A549 (cell line): ENCODE data around the gene UBAC1. TPM values are rescaled to one million over a fixed set of nuclear protein-coding genes. Genes with fewer than 3 reads are reported as not detected.

Source experiments
- ATAC-seq, 2 experiments: fragments of 200-7000 bp in 1 of 2; fragments of >200 bp in 1 of 2; cut with Nextera tagmentation in 1 of 2; cut with Tn5 transposase in 1 of 2; 3 replicates each; pipeline versions ENCODE4 v1.8.0 to v1.9.1; 2018 to 2020; ENCODE audit warnings: mild to moderate bottlenecking in 1 of 2, moderate library complexity in 1 of 2
- CTCF ChIA-PET: fragments of 300-600 bp; sonication (Branson Sonifier 250); formaldehyde crosslinking; extraction: SDS; loops from one replicate; lab custom pipeline; 2021; ENCODE audit warnings: antibody characterized with exemption, inconsistent platforms; lab: Yijun Ruan, JAX
- POLR2A ChIA-PET: fragments of 350-600 bp; formaldehyde crosslinking; extraction: SDS; loops from one replicate; lab custom pipeline; 2021; ENCODE audit warnings: antibody characterized with exemption, inconsistent platforms; lab: Yijun Ruan, JAX
- DNase-seq, 2 experiments: peaks; one replicate each; pipeline versions ENCODE4 v3.0.0 to v3.0.0-alpha.2; 2011 to 2016; ENCODE audit warnings: low read depth in 1 of 2, low spot score in 1 of 2
- FAIRE-seq: peaks from 2 replicates; lab custom pipeline; 2011; peaks lifted over from hg19 to GRCh38; lab: Jason Lieb, UNC
- H3K27ac ChIP-seq, 2 experiments: fragments of >200 bp; sonication (Bioruptor Twin); formaldehyde crosslinking; 3 replicates each; pipeline ENCODE4 v1.5.1; 2016 to 2017
- H3K4me1 ChIP-seq: fragments of >200 bp; sonication (Bioruptor Twin); formaldehyde crosslinking; 3 replicates; pipeline ENCODE4 v1.6.1; 2016
- H3K4me2 ChIP-seq: fragments of >200 bp; sonication (Bioruptor Twin); formaldehyde crosslinking; 3 replicates; pipeline ENCODE4 v1.6.1; 2016
- H3K4me3 ChIP-seq: fragments of >200 bp; sonication (Bioruptor Twin); formaldehyde crosslinking; 3 replicates; pipeline ENCODE4 v1.5.1; 2016
- H3K9me3 ChIP-seq: fragments of >200 bp; sonication (Bioruptor Twin); formaldehyde crosslinking; 3 replicates; pipeline ENCODE4 v1.6.1; 2016
- ATOH8 ChIP-seq: fragments of 250-450 bp; sonication (Bioruptor Pico); IDR thresholded peaks from 2 replicates; pipeline ENCODE4 v1.5.0; 2020; ENCODE audit warnings: low read depth, mild to moderate bottlenecking, moderate library complexity
- BCL3 ChIP-seq: fragments of >200 bp; sonication (Bioruptor Twin); formaldehyde crosslinking; IDR thresholded peaks from 3 replicates; pipeline ENCODE4 v1.6.1; 2016
- CBX8 ChIP-seq: fragments of 200-600 bp; sonication (generic); IDR thresholded peaks from 2 replicates; pipeline ENCODE4 v1.6.1; 2016
- CEBPB ChIP-seq, 2 experiments: fragments of >200 bp in 1 of 2; sonication (Bioruptor Twin) in 1 of 2; formaldehyde crosslinking in 1 of 2; IDR thresholded peaks; 2 replicates each; pipeline ENCODE4 v1.6.1; 2012 to 2016
- CHD2 ChIP-seq: fragments of 150-350 bp; IDR thresholded peaks from 2 replicates; pipeline ENCODE4 v1.6.1; 2014; ENCODE audit warnings: low read length; ENCODE audit not compliant: partially characterized antibody
- EHF ChIP-seq: fragments of 250-450 bp; sonication (Bioruptor Pico); IDR thresholded peaks from 2 replicates; pipeline ENCODE4 v1.5.0; 2020; ENCODE audit warnings: mild to moderate bottlenecking
- EP300 ChIP-seq, 2 experiments: fragments of >200 bp; sonication (Bioruptor Twin); formaldehyde crosslinking; IDR thresholded peaks; 2 replicates in 1 of 2; 3 replicates in 1 of 2; pipeline ENCODE4 v1.6.1; 2016 to 2017
- FOSB ChIP-seq: fragments of 250-450 bp; sonication (Bioruptor Pico); IDR thresholded peaks from 2 replicates; pipeline ENCODE4 v1.5.0; 2020; ENCODE audit warnings: mild to moderate bottlenecking, moderate library complexity
- GATA3 ChIP-seq: IDR thresholded peaks from 2 replicates; pipeline ENCODE4 v1.6.1; 2012; ENCODE audit warnings: borderline replicate concordance
- HOXB5 ChIP-seq: fragments of 250-450 bp; sonication (Bioruptor Pico); IDR thresholded peaks from 2 replicates; pipeline ENCODE4 v1.5.0; 2020; ENCODE audit warnings: mild to moderate bottlenecking, moderate library complexity
- JUNB ChIP-seq: fragments of >200 bp; sonication (Bioruptor Twin); formaldehyde crosslinking; IDR thresholded peaks from 2 replicates; pipeline ENCODE4 v1.6.1; 2016
- KDM5A ChIP-seq: fragments of 200-600 bp; sonication (generic); IDR thresholded peaks from 2 replicates; pipeline ENCODE4 v1.6.1; 2016; ENCODE audit warnings: antibody characterized with exemption, mild to moderate bottlenecking
- NFE2L2 ChIP-seq: fragments of 150-350 bp; conservative IDR thresholded peaks from 2 replicates; pipeline ENCODE4 v1.6.1; 2014; ENCODE audit warnings: low read length
- NPAS2 ChIP-seq: fragments of 250-450 bp; sonication (Bioruptor Pico); IDR thresholded peaks from 2 replicates; pipeline ENCODE4 v1.8.0; 2022; ENCODE audit warnings: mild to moderate bottlenecking, moderate library complexity, borderline replicate concordance
- NR3C1 ChIP-seq: fragments of >200 bp; sonication (Bioruptor Twin); formaldehyde crosslinking; IDR thresholded peaks from 3 replicates; pipeline ENCODE4 v1.6.1; 2017
- POLR2AphosphoS2 ChIP-seq: conservative IDR thresholded peaks from 2 replicates; pipeline ENCODE4 v1.6.1; 2012; ENCODE audit warnings: low read length, improper control_type of control experiment, inconsistent platforms
- RAD21 ChIP-seq, 2 experiments: fragments of >200 bp in 1 of 2; sonication (Bioruptor Twin) in 1 of 2; formaldehyde crosslinking in 1 of 2; IDR thresholded peaks in 1 of 2; conservative IDR thresholded peaks in 1 of 2; 2 replicates in 1 of 2; 3 replicates in 1 of 2; pipeline ENCODE4 v1.6.1; 2012 to 2018; ENCODE audit warnings: inconsistent platforms in 1 of 2
- RFX5 ChIP-seq: fragments of 450-650 bp; IDR thresholded peaks from 2 replicates; pipeline ENCODE4 v1.7.1; 2014; ENCODE audit warnings: antibody characterized with exemption, mild to moderate bottlenecking, moderate library complexity
- SMC3 ChIP-seq: fragments of >200 bp; sonication (Bioruptor Twin); formaldehyde crosslinking; IDR thresholded peaks from 3 replicates; pipeline ENCODE4 v1.6.1; 2018; ENCODE audit warnings: inconsistent platforms
- SREBF2 ChIP-seq: fragments of 450-650 bp; IDR thresholded peaks from 2 replicates; pipeline ENCODE4 v1.6.1; 2014; ENCODE audit warnings: mild to moderate bottlenecking, moderate library complexity
- TFCP2L1 ChIP-seq: fragments of 250-450 bp; sonication (Bioruptor Pico); IDR thresholded peaks from 2 replicates; pipeline ENCODE4 v1.5.0; 2021; ENCODE audit warnings: mild to moderate bottlenecking
- TP53 ChIP-seq: fragments of 250-450 bp; sonication (Bioruptor Pico); IDR thresholded peaks from 2 replicates; pipeline ENCODE4 v1.5.0; 2021; ENCODE audit warnings: mild to moderate bottlenecking, moderate library complexity
- ZNF302 ChIP-seq: fragments of 250-450 bp; sonication (Bioruptor Pico); IDR thresholded peaks from 2 replicates; pipeline ENCODE4 v1.9.0; 2021; ENCODE audit warnings: inconsistent platforms, mild to moderate bottlenecking, moderate library complexity
- ZSCAN20 ChIP-seq: fragments of 250-450 bp; sonication (Bioruptor Pico); IDR thresholded peaks from 2 replicates; pipeline ENCODE4 v1.8.0; 2022; ENCODE audit warnings: mild to moderate bottlenecking, moderate library complexity
- WGBS: methylation state at CpG from one replicate; pipeline ENCODE4 v1.1.6; 2017; ENCODE audit errors: missing lambda C conversion rate; 5-methylcytosine and 5-hydroxymethylcytosine counted together
- polyA plus RNA-seq, 4 experiments: library from polyadenylated mRNA; depleted of rRNA in 3 of 4; stranded (reverse); fragments of >200 nt; fragmentation: RNase III in 1 of 4; extraction: RNeasy Plus Mini Kit Qiagen cat#74134 plus additional on column Dnase treatment in 1 of 4; gene quantifications; 2 replicates in 3 of 4; 3 replicates in 1 of 4; pipeline ENCODE4 v1.2.3, GENCODE V29; 2011 to 2017
- TF ChIP-seq, protein P1 (sequence below): IDR thresholded peaks from 2 replicates; pipeline ENCODE4 v1.6.1; 2012

Gene UBAC1
- polyA plus RNA-seq, 2 of the 4 experiments (the other 2 are of a cell fraction), result 30.8 to 37.6 TPM

DNA sequence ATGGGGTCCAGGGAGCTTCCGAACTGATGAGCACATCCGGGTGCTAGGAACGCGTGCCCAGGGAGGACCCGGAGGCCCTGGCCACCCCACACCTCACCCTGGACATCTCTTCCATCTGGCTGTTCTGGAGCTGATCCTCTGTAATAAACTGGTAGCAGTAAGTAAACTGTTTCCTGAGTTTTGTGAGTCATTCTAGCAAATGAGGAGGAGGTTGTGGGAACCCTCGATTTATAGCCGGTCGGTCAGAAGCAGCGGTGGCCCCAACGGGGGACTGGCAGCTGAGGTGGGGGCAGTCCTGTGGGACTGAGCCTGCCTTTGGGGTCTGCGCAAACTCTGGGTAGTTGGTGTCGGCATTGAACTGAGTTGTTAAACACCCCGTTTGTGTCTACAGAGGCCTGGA is 15.4 kb upstream of the UBAC1 start:
- no peak for DNase-seq
- Histone ChIP-seq H3K4me1 (0 out of 3 replicates have a peak, but pooled peaks cover 3% of the 10 kb centered on the region), H3K27ac (no peak overlapping the region), H3K4me3 (no peak overlapping the region), H3K9me3 (no peaks in the 10 kb centered on the region), H3K4me2 (no peak overlapping the region)
- 72% methylated on average over 13 of the region's 13 CpGs for WGBS
- no peak for TF ChIP-seq ATOH8 (CRISPR knock-in tag)
- TF ChIP-seq JUNB, result no peak
- no peak for TF ChIP-seq ZSCAN20 (CRISPR knock-in tag)
- no peak for TF ChIP-seq BCL3
- no peak for TF ChIP-seq SMC3
- no peak for TF ChIP-seq CEBPB (IDR thresholded peaks at IDR 0.05)
- TF ChIP-seq CHD2, result no peak
- TF ChIP-seq NR3C1, result no peak
- no peak for TF ChIP-seq TP53 (CRISPR knock-in tag)
- TF ChIP-seq, protein P1, sequence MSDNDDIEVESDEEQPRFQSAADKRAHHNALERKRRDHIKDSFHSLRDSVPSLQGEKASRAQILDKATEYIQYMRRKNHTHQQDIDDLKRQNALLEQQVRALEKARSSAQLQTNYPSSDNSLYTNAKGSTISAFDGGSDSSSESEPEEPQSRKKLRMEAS, result no peak
- no peak for TF ChIP-seq FOSB (CRISPR knock-in tag)
- TF ChIP-seq SREBF2, result no peak
- no peak for TF ChIP-seq ZNF302 (CRISPR knock-in tag)
- no peak for TF ChIP-seq EHF (CRISPR knock-in tag)
- TF ChIP-seq POLR2AphosphoS2, result no peak
- no peak for TF ChIP-seq HOXB5
- no peak for TF ChIP-seq EP300 (IDR thresholded peaks at IDR 0.05)
- no peak for TF ChIP-seq RAD21 (conservative IDR thresholded peaks at IDR 0.05 in 1 of 2, IDR thresholded peaks at IDR 0.05 in 1 of 2)
- TF ChIP-seq CBX8, result no peak
- ChIA-PET CTCF (interaction anchor here (1.0 to 3.6 kb wide), 8 partner anchors 9 to 179 kb away, joined by 3 to 27 read pairs (median 5); no protein-coding TSS in a partner anchor), POLR2A (interaction anchor here (0.6 kb wide), 1 partner anchor 69 kb away, joined by 3 read pairs; the partner anchor contains the start of gene CAMSAP1)
- FAIRE-seq, result no peak
- no peak for ATAC-seq

- Histone ChIP-seq H3K4me1 (0 out of 3 replicates have a peak, but pooled peaks cover 3% of the 10 kb centered on the region), H3K27ac (no peak overlapping the region), H3K9me3 (no peaks in the 10 kb centered on the region), H3K4me3 (no peak overlapping the region), H3K4me2 (no peak overlapping the region)
- TF ChIP-seq RFX5 (no peak), TP53 (CRISPR knock-in tag) (no peak), NFE2L2 (no peak), GATA3 (no peak), RAD21 (conservative IDR thresholded peaks at IDR 0.05 in 1 of 2, IDR thresholded peaks at IDR 0.05 in 1 of 2) (peak in 1 of 2 experiments; percentile 19; a peak in 1 of 5 replicates)
- peak in 1 of 2 experiments; percentile 41; a peak in 2 of 6 replicates for ATAC-seq
- POLR2A ChIA-PET, result interaction anchor here (0.6 kb wide), 1 partner anchor 68 kb away, joined by 3 read pairs; the partner anchor contains the start of gene CAMSAP1
- 54% methylated on average over 10 of the region's 10 CpGs for WGBS
- no peak for FAIRE-seq
- CTCF ChIA-PET, result interaction anchor here (1.0 to 3.6 kb wide), 8 partner anchors 9 to 178 kb away, joined by 3 to 27 read pairs (median 5); no protein-coding TSS in a partner anchor
- DNase-seq, result peak in 1 of 2 experiments; percentile 48
Measured at GRCh38 chr9:135975834-135976233, 14.7 kb upstream of the UBAC1 start.

DNA sequence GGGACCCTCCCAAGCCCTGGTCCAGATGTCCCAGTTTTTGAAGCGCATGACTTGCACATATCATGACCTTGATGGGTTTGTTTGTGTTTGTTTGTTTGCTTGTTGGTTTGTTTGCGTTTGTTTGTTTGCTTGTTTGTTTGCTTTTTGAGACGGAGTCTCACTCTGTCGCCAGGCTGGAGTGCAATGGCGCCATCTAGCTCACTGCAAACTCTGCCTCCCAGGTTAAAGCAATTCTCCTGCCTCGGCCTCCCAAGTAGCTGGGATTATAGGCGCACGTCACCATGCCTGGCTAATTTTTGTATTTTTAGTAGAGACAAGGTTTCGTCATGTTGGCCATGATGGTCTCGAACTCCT is 13.0 kb upstream of the UBAC1 start:
- FAIRE-seq (no peak), DNase-seq (no peak), ATAC-seq (no peak)
- Histone ChIP-seq H3K27ac (no peak overlapping the region), H3K4me2 (no peak overlapping the region), H3K4me1 (0 out of 3 replicates have a peak, but pooled peaks cover 4% of the 10 kb centered on the region), H3K9me3 (no peaks in the 10 kb centered on the region), H3K4me3 (no peak overlapping the region)
- WGBS, result 38% methylated on average over 10 of the region's 10 CpGs
- ChIA-PET POLR2A (no interaction called here), CTCF (interaction anchor here (1.0 to 3.6 kb wide), 4 partner anchors 7 to 149 kb away, joined by 3 to 27 read pairs (median 4); no protein-coding TSS in a partner anchor)
- TF ChIP-seq EHF (CRISPR knock-in tag) (no peak), RAD21 (conservative IDR thresholded peaks at IDR 0.05 in 1 of 2, IDR thresholded peaks at IDR 0.05 in 1 of 2) (peak in 1 of 2 experiments; percentile 20; a peak in 2 of 5 replicates), NPAS2 (CRISPR knock-in tag) (no peak), TFCP2L1 (no peak), KDM5A (no peak)
